ENCODE data around the gene SPRTN.

DNA sequence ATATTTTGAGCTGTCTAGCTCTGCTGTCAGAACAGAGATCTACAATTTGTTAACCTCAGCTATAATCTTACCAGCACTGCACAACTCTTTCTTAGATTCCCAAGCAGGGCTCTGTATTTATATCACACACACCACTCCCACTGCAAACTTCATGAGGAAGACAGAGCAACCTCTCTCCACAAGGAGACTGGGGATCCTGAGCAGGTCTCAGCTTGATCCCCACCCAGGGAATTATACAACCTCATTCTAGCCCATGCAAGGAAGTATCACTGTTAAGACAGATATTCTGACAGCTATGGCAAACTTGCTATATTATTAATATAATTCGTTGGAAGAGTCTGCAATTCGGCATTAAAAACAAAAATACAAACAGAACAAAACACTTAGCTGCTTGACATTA lies 43.6 kb downstream of the SPRTN start:
- TF ChIP-seq, protein P1, sequence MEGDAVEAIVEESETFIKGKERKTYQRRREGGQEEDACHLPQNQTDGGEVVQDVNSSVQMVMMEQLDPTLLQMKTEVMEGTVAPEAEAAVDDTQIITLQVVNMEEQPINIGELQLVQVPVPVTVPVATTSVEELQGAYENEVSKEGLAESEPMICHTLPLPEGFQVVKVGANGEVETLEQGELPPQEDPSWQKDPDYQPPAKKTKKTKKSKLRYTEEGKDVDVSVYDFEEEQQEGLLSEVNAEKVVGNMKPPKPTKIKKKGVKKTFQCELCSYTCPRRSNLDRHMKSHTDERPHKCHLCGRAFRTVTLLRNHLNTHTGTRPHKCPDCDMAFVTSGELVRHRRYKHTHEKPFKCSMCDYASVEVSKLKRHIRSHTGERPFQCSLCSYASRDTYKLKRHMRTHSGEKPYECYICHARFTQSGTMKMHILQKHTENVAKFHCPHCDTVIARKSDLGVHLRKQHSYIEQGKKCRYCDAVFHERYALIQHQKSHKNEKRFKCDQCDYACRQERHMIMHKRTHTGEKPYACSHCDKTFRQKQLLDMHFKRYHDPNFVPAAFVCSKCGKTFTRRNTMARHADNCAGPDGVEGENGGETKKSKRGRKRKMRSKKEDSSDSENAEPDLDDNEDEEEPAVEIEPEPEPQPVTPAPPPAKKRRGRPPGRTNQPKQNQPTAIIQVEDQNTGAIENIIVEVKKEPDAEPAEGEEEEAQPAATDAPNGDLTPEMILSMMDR (IDR thresholded peaks at IDR 0.05) = no peak
- TF ChIP-seq, protein P2, sequence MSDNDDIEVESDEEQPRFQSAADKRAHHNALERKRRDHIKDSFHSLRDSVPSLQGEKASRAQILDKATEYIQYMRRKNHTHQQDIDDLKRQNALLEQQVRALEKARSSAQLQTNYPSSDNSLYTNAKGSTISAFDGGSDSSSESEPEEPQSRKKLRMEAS (IDR thresholded peaks at IDR 0.05; ENCODE audit: low read depth) = no peak
- TF ChIP-seq RAD21 (IDR thresholded peaks at IDR 0.05; ENCODE audit: low read length) = no peak
- TF ChIP-seq, protein P3, sequence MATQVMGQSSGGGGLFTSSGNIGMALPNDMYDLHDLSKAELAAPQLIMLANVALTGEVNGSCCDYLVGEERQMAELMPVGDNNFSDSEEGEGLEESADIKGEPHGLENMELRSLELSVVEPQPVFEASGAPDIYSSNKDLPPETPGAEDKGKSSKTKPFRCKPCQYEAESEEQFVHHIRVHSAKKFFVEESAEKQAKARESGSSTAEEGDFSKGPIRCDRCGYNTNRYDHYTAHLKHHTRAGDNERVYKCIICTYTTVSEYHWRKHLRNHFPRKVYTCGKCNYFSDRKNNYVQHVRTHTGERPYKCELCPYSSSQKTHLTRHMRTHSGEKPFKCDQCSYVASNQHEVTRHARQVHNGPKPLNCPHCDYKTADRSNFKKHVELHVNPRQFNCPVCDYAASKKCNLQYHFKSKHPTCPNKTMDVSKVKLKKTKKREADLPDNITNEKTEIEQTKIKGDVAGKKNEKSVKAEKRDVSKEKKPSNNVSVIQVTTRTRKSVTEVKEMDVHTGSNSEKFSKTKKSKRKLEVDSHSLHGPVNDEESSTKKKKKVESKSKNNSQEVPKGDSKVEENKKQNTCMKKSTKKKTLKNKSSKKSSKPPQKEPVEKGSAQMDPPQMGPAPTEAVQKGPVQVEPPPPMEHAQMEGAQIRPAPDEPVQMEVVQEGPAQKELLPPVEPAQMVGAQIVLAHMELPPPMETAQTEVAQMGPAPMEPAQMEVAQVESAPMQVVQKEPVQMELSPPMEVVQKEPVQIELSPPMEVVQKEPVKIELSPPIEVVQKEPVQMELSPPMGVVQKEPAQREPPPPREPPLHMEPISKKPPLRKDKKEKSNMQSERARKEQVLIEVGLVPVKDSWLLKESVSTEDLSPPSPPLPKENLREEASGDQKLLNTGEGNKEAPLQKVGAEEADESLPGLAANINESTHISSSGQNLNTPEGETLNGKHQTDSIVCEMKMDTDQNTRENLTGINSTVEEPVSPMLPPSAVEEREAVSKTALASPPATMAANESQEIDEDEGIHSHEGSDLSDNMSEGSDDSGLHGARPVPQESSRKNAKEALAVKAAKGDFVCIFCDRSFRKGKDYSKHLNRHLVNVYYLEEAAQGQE (IDR thresholded peaks at IDR 0.05; ENCODE audit: low read depth, low read length) = no peak
- TF ChIP-seq POLR2AphosphoS5 (IDR thresholded peaks at IDR 0.05; ENCODE audit: low read depth, low read length) = no peak
- TF ChIP-seq JUND (IDR thresholded peaks at IDR 0.05) = no peak
- TF ChIP-seq FOXJ3 (CRISPR knock-in tag; IDR thresholded peaks at IDR 0.05) = no peak
- TF ChIP-seq, protein P4, sequence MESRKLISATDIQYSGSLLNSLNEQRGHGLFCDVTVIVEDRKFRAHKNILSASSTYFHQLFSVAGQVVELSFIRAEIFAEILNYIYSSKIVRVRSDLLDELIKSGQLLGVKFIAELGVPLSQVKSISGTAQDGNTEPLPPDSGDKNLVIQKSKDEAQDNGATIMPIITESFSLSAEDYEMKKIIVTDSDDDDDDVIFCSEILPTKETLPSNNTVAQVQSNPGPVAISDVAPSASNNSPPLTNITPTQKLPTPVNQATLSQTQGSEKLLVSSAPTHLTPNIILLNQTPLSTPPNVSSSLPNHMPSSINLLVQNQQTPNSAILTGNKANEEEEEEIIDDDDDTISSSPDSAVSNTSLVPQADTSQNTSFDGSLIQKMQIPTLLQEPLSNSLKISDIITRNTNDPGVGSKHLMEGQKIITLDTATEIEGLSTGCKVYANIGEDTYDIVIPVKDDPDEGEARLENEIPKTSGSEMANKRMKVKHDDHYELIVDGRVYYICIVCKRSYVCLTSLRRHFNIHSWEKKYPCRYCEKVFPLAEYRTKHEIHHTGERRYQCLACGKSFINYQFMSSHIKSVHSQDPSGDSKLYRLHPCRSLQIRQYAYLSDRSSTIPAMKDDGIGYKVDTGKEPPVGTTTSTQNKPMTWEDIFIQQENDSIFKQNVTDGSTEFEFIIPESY (IDR thresholded peaks at IDR 0.05; ENCODE audit: borderline replicate concordance, low read depth) = no peak
- TF ChIP-seq GABPA (IDR thresholded peaks at IDR 0.05; ENCODE audit: low read depth) = no peak
- TF ChIP-seq FOXM1 (IDR thresholded peaks at IDR 0.05; ENCODE audit: low read depth) = no peak
- TF ChIP-seq NFIC (IDR thresholded peaks at IDR 0.05; ENCODE audit: borderline replicate concordance) = no peak
